IPS-NIHi7 (cell line): ENCODE data around the gene FTCDNL1.

Source experiments
- DNase-seq: peaks from one replicate; pipeline ENCODE4 v3.0.0; 2012; ENCODE audit warnings: mixed read lengths; ENCODE audit errors: extremely low spot score

The FTCDNL1 gene

GRCh38 chr2:199791326-199791725 lies 59.7 kb downstream of the FTCDNL1 start:
- DNase-seq, result no peak

- no peak for DNase-seq
These were observed 66.5 kb downstream of the FTCDNL1 start for GRCh38 chr2:199784512-199784911.

- no peak for DNase-seq
These were observed 71.4 kb downstream of the FTCDNL1 start for GRCh38 chr2:199779589-199779988.

GRCh38 chr2:199778655-199779054 lies 72.3 kb downstream of the FTCDNL1 start:
- DNase-seq, result no peak

- no peak for DNase-seq
These were observed 73.1 kb downstream of the FTCDNL1 start for GRCh38 chr2:199777916-199778315.

- DNase-seq, result no peak
These were observed 73.7 kb downstream of the FTCDNL1 start for GRCh38 chr2:199777315-199777714.

- DNase-seq, result no peak
These were observed 75.7 kb downstream of the FTCDNL1 start for GRCh38 chr2:199775267-199775666.

- DNase-seq, result no peak
These were observed 78.7 kb downstream of the FTCDNL1 start for GRCh38 chr2:199772035-199772976.

GRCh38 chr2:199770716-199771115 lies 80.3 kb downstream of the FTCDNL1 start:
- DNase-seq, result no peak

GRCh38 chr2:199765646-199766045 lies 85.3 kb downstream of the FTCDNL1 start:
- DNase-seq, result no peak

- no peak for DNase-seq
These were observed 86.7 kb downstream of the FTCDNL1 start for GRCh38 chr2:199764273-199764800.

- DNase-seq, result no peak
These were observed 88.0 kb downstream of the FTCDNL1 start for GRCh38 chr2:199762963-199763362.

GRCh38 chr2:199760574-199760973 lies 90.4 kb downstream of the FTCDNL1 start:
- peak; percentile 26 for DNase-seq

GRCh38 chr2:199757233-199757870 lies 93.6 kb downstream of the FTCDNL1 start:
- no peak for DNase-seq

- no peak for DNase-seq
These were observed 94.2 kb downstream of the FTCDNL1 start for GRCh38 chr2:199756743-199757142.

- no peak for DNase-seq
These were observed 94.8 kb downstream of the FTCDNL1 start for GRCh38 chr2:199756211-199756610.

GRCh38 chr2:199754766-199755165 lies 96.2 kb downstream of the FTCDNL1 start:
- DNase-seq, result no peak

GRCh38 chr2:199751492-199752120 lies 99.4 kb downstream of the FTCDNL1 start:
- peak; percentile 19 for DNase-seq

- DNase-seq, result no peak
These were observed 101.4 kb downstream of the FTCDNL1 start for GRCh38 chr2:199749571-199749970.

- no peak for DNase-seq
These were observed 106.3 kb downstream of the FTCDNL1 start for GRCh38 chr2:199744724-199745123.

- no peak for DNase-seq
These were observed 106.7 kb downstream of the FTCDNL1 start for GRCh38 chr2:199744260-199744659.

GRCh38 chr2:199743415-199744120 lies 107.4 kb downstream of the FTCDNL1 start:
- DNase-seq, result no peak
